HepG2 (cell line): ENCODE results near the gene CACNA2D3. TPM values are rescaled to one million over a fixed set of nuclear protein-coding genes. Genes with fewer than 3 reads are reported as not detected.

Source experiments
- ATAC-seq: fragments of 200-7000 bp; cut with Tn5 transposase; 3 replicates; pipeline ENCODE4 v1.9.1; 2020; ENCODE audit warnings: mild to moderate bottlenecking, moderate library complexity
- BruUV-seq: library from RNA; stranded (reverse); fragments of 400-500 nt; replicated peaks from 2 replicates; lab custom pipeline; 2021; lab: Mats Ljungman, UMichigan
- CTCF ChIA-PET: fragments of 300-600 bp; formaldehyde crosslinking; extraction: SDS; loops from one replicate; lab custom pipeline; 2021; ENCODE audit warnings: low total read pairs, inconsistent platforms, low intra/inter-chr PET ratio; lab: Yijun Ruan, JAX
- POLR2A ChIA-PET: fragments of 350-600 bp; sonication (Branson Sonifier 250); formaldehyde crosslinking; loops from one replicate; lab custom pipeline; 2020; ENCODE audit warnings: antibody characterized with exemption, inconsistent platforms; lab: Yijun Ruan, JAX
- DNase-seq: peaks from one replicate; pipeline ENCODE4 v3.0.0-alpha.2; 2015; ENCODE audit warnings: low spot score
- FAIRE-seq: peaks from 3 replicates; lab custom pipeline; 2011; peaks lifted over from hg19 to GRCh38; lab: Jason Lieb, UNC
- H2AFZ ChIP-seq: one replicate; pipeline ENCODE4 v1.6.1; 2011; ENCODE audit warnings: low read length, inconsistent platforms
- H3K27ac ChIP-seq: fragments of 300-600 bp; 3 replicates; pipeline ENCODE4 v1.8.0; 2011; ENCODE audit warnings: mixed run types, mild to moderate bottlenecking, mixed read lengths, low read length, inconsistent platforms; ENCODE audit not compliant: insufficient read depth; ENCODE audit errors: extremely low read length
- H3K27me3 ChIP-seq, 2 experiments: fragments of 200-600 bp in 1 of 2; 2 replicates in 1 of 2; 3 replicates in 1 of 2; pipeline versions ENCODE4 v1.6.0 to v1.8.0; 2011; ENCODE audit warnings: low read length in 2 of 2, mild to moderate bottlenecking in 2 of 2, moderate library complexity in 2 of 2, inconsistent platforms in 1 of 2; ENCODE audit not compliant: insufficient read depth in 2 of 2, control insufficient read depth in 1 of 2
- H3K36me3 ChIP-seq, 2 experiments: fragments of 200-600 bp in 1 of 2; replicated peaks in 1 of 2; 2 replicates in 1 of 2; 3 replicates in 1 of 2; pipeline versions ENCODE4 v1.5.1 to v1.8.0; 2011; ENCODE audit warnings: low read length in 2 of 2, inconsistent platforms in 1 of 2; ENCODE audit not compliant: insufficient read depth in 2 of 2, control insufficient read depth in 1 of 2
- H3K4me1 ChIP-seq: 2 replicates; pipeline ENCODE4 v1.5.1; 2012; ENCODE audit warnings: low read length, inconsistent platforms; ENCODE audit not compliant: insufficient read depth
- H3K4me2 ChIP-seq: 2 replicates; pipeline ENCODE4 v1.6.0; 2011; ENCODE audit warnings: low read depth, low read length, inconsistent platforms
- H3K4me3 ChIP-seq, 3 experiments: fragments of 200-600 bp in 1 of 3; sonication (generic), shearing (Covaris generic) in 1 of 3; replicated peaks in 1 of 3; 2 replicates each; pipeline ENCODE4 v1.5.1; 2011 to 2016; ENCODE audit warnings: low read length in 3 of 3, inconsistent platforms in 2 of 3, low read depth in 2 of 3, mild to moderate bottlenecking in 2 of 3, control low read depth in 1 of 3, mixed read lengths in 1 of 3; ENCODE audit not compliant: insufficient read depth in 1 of 3
- H3K79me2 ChIP-seq: one replicate; pipeline ENCODE4 v1.6.1; 2011; ENCODE audit warnings: low read length, inconsistent platforms; ENCODE audit not compliant: insufficient read depth
- H3K9ac ChIP-seq: 2 replicates; pipeline ENCODE4 v1.6.0; 2011; ENCODE audit warnings: mild to moderate bottlenecking, low read depth, low read length, inconsistent platforms; ENCODE audit not compliant: insufficient read depth
- H3K9me3 ChIP-seq: 2 replicates; pipeline ENCODE4 v1.5.1; 2012; ENCODE audit warnings: mild to moderate bottlenecking, low read length
- H4K20me1 ChIP-seq: 2 replicates; pipeline ENCODE4 v1.6.0; 2011; ENCODE audit warnings: inconsistent platforms, mild to moderate bottlenecking, low read length, moderate library complexity; ENCODE audit not compliant: insufficient read depth
- BORCS8-MEF2B ChIP-seq: sonication (generic); formaldehyde crosslinking; IDR thresholded peaks from 2 replicates; pipeline ENCODE4 v1.8.0; 2022; ENCODE audit warnings: mild to moderate bottlenecking, missing genetic modification reagents
- HIVEP1 ChIP-seq: sonication (generic); formaldehyde crosslinking; IDR thresholded peaks from 2 replicates; pipeline ENCODE4 v1.4.0; 2020; ENCODE audit warnings: mild to moderate bottlenecking, missing genetic modification reagents
- HOMEZ ChIP-seq: IDR thresholded peaks from 2 replicates; pipeline ENCODE4 v1.6.1; 2016; ENCODE audit warnings: low read depth
- KDM1A ChIP-seq: IDR thresholded peaks from 2 replicates; pipeline ENCODE4 v1.6.1; 2016; ENCODE audit warnings: missing compliant biosample characterization
- RFXAP ChIP-seq: sonication (generic); formaldehyde crosslinking; IDR thresholded peaks from 2 replicates; pipeline ENCODE4 v1.4.0; 2020; ENCODE audit warnings: missing genetic modification reagents, borderline replicate concordance
- SMAD1 ChIP-seq: sonication (generic); formaldehyde crosslinking; IDR thresholded peaks from 2 replicates; pipeline ENCODE4 v1.4.0; 2020; ENCODE audit warnings: missing genetic modification reagents, low read depth, mild to moderate bottlenecking, borderline replicate concordance
- SRSF4 ChIP-seq: fragments of 200-400 bp; formaldehyde crosslinking; IDR thresholded peaks from one replicate; pipeline ENCODE4 v1.6.1; 2018; ENCODE audit warnings: mild to moderate bottlenecking, low read depth, low read length, moderate library complexity; ENCODE audit not compliant: poor library complexity, severe bottlenecking
- ZNF350 ChIP-seq: sonication (generic); formaldehyde crosslinking; IDR thresholded peaks from 2 replicates; pipeline ENCODE4 v1.4.0; 2020; ENCODE audit warnings: mild to moderate bottlenecking, low read depth, missing genetic modification reagents, borderline replicate concordance
- ZNF646 ChIP-seq: sonication (generic); formaldehyde crosslinking; IDR thresholded peaks from 2 replicates; pipeline ENCODE4 v1.9.0; 2021; ENCODE audit warnings: mild to moderate bottlenecking, missing genetic modification reagents
- ZNF678 ChIP-seq: sonication (generic); formaldehyde crosslinking; IDR thresholded peaks from 2 replicates; pipeline ENCODE4 v1.4.0; 2020; ENCODE audit warnings: mild to moderate bottlenecking, missing genetic modification reagents
- ZNF781 ChIP-seq: sonication (generic); formaldehyde crosslinking; IDR thresholded peaks from 2 replicates; pipeline ENCODE4 v1.5.1; 2020; ENCODE audit warnings: borderline replicate concordance, mild to moderate bottlenecking, missing genetic modification reagents; ENCODE audit errors: not compliant biosample characterization
- WGBS: methylation state at CpG from one replicate; pipeline ENCODE4 v1.1.6; 2017; ENCODE audit warnings: low lambda C conversion rate; 5-methylcytosine and 5-hydroxymethylcytosine counted together
- in situ Hi-C: cut with HindIII; loops from 2 replicates; pipeline ENCODE4 v1.10.0; 2017; ENCODE audit warnings: low pct_unique_long_range_greater_than_20kb; ENCODE audit not compliant: extremely low pct_ligation_motif_present
- intact Hi-C: fragments of 100-400 bp; cut with micrococcal nuclease; formaldehyde crosslinking; loops from one replicate; pipeline ENCODE4 v1.10.0; 2022; ENCODE audit not compliant: unreplicated experiment
- polyA plus RNA-seq, 8 experiments: library from polyadenylated mRNA; depleted of rRNA in 3 of 8; stranded (reverse) in 7 of 8; unstranded in 1 of 8; fragments of >200 nt; fragmentation: Illumina TruSeq in 4 of 8; extraction: Trizol in 4 of 8; gene quantifications; 2 replicates each; pipeline versions ENCODE4 v1.2.1 to v1.2.3, GENCODE V29; 2011 to 2016; ENCODE audit warnings: low read depth in 4 of 8, missing spikeins in 1 of 8, mixed read lengths in 1 of 8; ENCODE audit not compliant: insufficient read depth in 1 of 8
- total RNA-seq, 5 experiments: library from RNA; depleted of rRNA; stranded (reverse); fragments of >200 nt; fragmentation: Illumina TruSeq; extraction: Trizol; gene quantifications; 2 replicates each; pipeline ENCODE4 v1.2.3, GENCODE V29; 2016; ENCODE audit warnings: low read depth in 1 of 5
- TF ChIP-seq, protein P1 (sequence below): sonication (generic); formaldehyde crosslinking; IDR thresholded peaks from 2 replicates; pipeline ENCODE4 v1.8.1; 2022; ENCODE audit warnings: low read depth, mild to moderate bottlenecking, missing genetic modification reagents

Gene CACNA2D3
- total and polyA plus RNA-seq, 2 of the 13 experiments (the other 11 are each of a cell fraction or from before 2014, with no cell fraction given) = not detected

DNA sequence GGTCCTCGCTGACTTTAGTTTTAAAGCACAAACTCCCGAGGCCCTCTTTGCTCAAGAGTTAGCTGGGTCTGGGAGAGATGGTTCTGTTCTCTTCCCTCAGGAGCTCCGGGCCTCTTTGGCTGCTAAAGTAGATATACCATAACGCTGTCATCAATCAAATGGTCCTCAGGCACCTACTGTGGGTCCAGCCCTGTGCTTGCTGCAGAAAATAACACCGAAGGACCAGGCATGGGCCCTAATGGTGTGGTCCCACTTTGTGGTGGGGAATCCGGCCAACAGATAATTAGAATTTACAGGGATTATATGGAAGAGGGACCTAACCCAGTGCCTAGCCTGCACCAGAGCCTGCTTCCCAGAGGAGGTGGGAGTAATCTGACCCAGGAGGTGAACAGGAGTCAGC, 458.1 kb downstream of the CACNA2D3 start (continued):
- TF ChIP-seq SRSF4 (no peak), ZNF678 (CRISPR knock-in tag) (no peak), HOMEZ (CRISPR knock-in tag) (no peak), ZNF781 (CRISPR knock-in tag) (no peak), BORCS8-MEF2B (CRISPR knock-in tag) (no peak), HIVEP1 (CRISPR knock-in tag) (no peak)
- TF ChIP-seq, all 625 proteins: peak for 0

GRCh38 chr3:54582424-54582823, 460.1 kb downstream of the CACNA2D3 start:
- intact Hi-C loops = no loop called here
- BruUV-seq = no TSS peak
- TF ChIP-seq ZNF646 (CRISPR knock-in tag) (no peak), KDM1A (CRISPR knock-in tag) (no peak), SMAD1 (CRISPR knock-in tag) (no peak), RFXAP (no peak), ZNF350 (CRISPR knock-in tag) (no peak)
- TF ChIP-seq, protein P1, sequence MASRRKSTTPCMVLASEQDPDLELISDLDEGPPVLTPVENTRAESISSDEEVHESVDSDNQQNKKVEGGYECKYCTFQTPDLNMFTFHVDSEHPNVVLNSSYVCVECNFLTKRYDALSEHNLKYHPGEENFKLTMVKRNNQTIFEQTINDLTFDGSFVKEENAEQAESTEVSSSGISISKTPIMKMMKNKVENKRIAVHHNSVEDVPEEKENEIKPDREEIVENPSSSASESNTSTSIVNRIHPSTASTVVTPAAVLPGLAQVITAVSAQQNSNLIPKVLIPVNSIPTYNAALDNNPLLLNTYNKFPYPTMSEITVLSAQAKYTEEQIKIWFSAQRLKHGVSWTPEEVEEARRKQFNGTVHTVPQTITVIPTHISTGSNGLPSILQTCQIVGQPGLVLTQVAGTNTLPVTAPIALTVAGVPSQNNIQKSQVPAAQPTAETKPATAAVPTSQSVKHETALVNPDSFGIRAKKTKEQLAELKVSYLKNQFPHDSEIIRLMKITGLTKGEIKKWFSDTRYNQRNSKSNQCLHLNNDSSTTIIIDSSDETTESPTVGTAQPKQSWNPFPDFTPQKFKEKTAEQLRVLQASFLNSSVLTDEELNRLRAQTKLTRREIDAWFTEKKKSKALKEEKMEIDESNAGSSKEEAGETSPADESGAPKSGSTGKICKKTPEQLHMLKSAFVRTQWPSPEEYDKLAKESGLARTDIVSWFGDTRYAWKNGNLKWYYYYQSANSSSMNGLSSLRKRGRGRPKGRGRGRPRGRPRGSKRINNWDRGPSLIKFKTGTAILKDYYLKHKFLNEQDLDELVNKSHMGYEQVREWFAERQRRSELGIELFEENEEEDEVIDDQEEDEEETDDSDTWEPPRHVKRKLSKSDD = no peak

More at GRCh38 chr3:54582424-54582823, 460.1 kb downstream of the CACNA2D3 start:
- no peaks in the 10 kb centered on the region for H4K20me1 ChIP-seq
- H3K27ac ChIP-seq = no peak overlapping the region
- CTCF ChIA-PET = no interaction called here
- no peak overlapping the region for H2AFZ ChIP-seq
- in situ Hi-C loops = no loop called here
- no peaks in the 10 kb centered on the region for H3K27me3 ChIP-seq
- no peaks in the 10 kb centered on the region for H3K9me3 ChIP-seq
- no peaks in the 10 kb centered on the region for H3K79me2 ChIP-seq
- H3K4me3 ChIP-seq = no peak overlapping the region
- H3K9ac ChIP-seq = no peak overlapping the region
- 28% methylated on average over 2 of the region's 2 CpGs for WGBS
- no peak overlapping the region for H3K4me2 ChIP-seq
- POLR2A ChIA-PET = no interaction called here
- no peaks in the 10 kb centered on the region for H3K36me3 ChIP-seq
- FAIRE-seq (no peak), ATAC-seq (no peak), DNase-seq (no peak)
- no peaks in the 10 kb centered on the region for H3K4me1 ChIP-seq
